ENCODE data around the gene DOK4. TPM values are rescaled to one million over a fixed set of nuclear protein-coding genes. Genes with fewer than 3 reads are reported as not detected.

Gene DOK4
- total and polyA plus RNA-seq, 5 experiments from 2014 or later: 1.8 to 4.8 (median 3.9) TPM

DNA sequence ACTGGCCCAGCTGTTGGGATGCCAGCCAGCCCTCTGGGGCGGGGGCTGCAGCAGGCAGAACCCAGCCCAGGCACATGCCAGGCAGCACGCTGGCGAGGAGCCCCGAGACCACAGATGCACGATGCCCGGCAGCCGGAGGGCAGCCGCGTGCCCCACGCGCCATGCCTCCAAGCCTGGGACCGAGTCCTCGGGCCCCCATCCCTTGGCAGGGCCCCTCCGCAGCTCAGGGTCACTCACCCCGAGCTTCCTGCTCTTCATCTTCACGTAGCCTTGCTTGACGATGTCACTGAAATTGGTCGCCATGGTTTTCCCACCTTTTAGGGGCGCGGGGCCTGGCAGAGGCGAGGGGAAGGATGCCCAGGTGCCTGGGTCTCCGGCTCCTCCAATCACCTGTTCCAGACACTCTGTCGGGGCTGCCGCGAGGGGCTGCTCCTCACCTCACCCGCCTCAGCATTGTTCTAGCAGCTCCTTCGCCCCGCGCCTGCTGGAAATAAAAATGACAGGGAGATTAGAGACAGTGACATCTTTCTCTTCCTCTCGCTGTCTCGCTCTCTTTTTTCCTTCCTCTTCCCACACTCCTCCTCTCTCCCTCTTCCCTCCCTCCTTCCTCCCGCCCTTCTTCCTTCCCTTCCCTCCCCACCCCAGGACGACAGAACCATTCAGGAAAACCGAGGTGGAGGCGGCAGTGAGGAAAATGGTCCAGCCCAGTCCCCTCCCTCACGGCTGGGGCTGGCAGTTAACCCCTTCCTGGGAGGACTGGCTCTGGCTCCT lies 6.9 kb downstream of the DOK4 start:
- Mint-ChIP-seq H3K36me3 (peaks cover 0 to 5% (median 0%) of the 10 kb centered on the region in 3 donors), H3K27me3 (peaks cover 0 to 2% (median 0%) of the 10 kb centered on the region in 5 donors), H3K4me3 (peak overlapping the region in 1 of 10 donors; percentile 23), H3K4me1 (peaks cover 12 to 23% (median 20%) of the 10 kb centered on the region in 4 donors), H3K27ac (peak overlapping the region in 2 of 10 donors; percentile 44 to 52), H3K9me3 (no peaks in the 10 kb centered on the region)
- DNase-seq (no peak), ATAC-seq (no peak)
- POLR2A ChIA-PET: interaction anchor here (2.2 kb wide), 1 partner anchor 17 kb away, joined by 6 read pairs; the partner anchor contains the start of gene POLR2C

DNA sequence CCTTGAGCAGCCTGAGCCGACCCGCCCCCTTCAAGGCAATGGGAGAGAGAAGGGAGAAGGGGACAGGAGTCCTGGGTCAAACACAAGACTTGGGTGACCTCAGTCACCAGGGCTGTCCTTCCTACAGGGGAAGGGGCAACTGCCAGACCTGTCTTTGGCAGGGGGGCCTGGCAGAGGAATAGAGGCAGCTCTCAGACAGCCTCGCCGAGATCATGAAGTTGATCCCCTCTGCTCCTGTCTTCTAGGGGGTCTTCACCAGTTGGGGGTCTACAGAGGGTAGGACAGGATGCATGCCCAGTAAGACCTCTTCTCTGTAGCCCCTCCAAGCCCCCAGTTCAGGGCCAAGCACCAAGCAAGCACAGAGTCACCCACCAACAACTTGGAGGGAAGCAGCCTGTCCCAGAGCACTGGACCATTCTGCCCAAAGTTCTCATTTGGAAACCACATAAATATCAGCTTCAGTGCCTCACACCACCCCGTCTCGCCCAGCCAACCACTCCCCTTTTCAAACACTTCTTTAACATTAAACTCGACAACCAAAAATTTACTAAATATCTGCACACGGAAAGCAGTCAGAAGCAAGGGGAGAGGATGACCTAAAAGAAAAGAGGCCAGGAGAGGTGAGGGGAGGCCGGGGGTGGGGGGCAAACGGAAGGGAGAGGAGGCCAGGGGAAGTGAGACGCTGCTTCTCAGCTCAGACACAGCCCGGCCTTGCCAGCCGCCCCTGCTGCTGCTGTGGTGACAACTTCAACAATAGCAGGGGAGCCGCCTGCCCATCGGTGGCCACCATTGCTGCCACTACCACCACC lies 7.7 kb downstream of the DOK4 start:
- peaks cover 12 to 21% (median 19%) of the 10 kb centered on the region in 4 donors for H3K4me1 Mint-ChIP-seq
- POLR2A ChIA-PET: interaction anchor here (2.2 kb wide), 1 partner anchor 16 kb away, joined by 6 read pairs; the partner anchor contains the start of gene POLR2C
- H3K27ac Mint-ChIP-seq: peak overlapping the region in 2 of 10 donors; percentile 18 to 60
- ATAC-seq (no peak), DNase-seq (no peak)
- peaks cover 0 to 5% (median 0%) of the 10 kb centered on the region in 3 donors for H3K36me3 Mint-ChIP-seq
- H3K4me3 Mint-ChIP-seq: peak overlapping the region in 2 of 10 donors; percentile 37 to 55
- H3K27me3 Mint-ChIP-seq: peaks cover 0 to 2% (median 0%) of the 10 kb centered on the region in 5 donors
- no peaks in the 10 kb centered on the region for H3K9me3 Mint-ChIP-seq

DNA sequence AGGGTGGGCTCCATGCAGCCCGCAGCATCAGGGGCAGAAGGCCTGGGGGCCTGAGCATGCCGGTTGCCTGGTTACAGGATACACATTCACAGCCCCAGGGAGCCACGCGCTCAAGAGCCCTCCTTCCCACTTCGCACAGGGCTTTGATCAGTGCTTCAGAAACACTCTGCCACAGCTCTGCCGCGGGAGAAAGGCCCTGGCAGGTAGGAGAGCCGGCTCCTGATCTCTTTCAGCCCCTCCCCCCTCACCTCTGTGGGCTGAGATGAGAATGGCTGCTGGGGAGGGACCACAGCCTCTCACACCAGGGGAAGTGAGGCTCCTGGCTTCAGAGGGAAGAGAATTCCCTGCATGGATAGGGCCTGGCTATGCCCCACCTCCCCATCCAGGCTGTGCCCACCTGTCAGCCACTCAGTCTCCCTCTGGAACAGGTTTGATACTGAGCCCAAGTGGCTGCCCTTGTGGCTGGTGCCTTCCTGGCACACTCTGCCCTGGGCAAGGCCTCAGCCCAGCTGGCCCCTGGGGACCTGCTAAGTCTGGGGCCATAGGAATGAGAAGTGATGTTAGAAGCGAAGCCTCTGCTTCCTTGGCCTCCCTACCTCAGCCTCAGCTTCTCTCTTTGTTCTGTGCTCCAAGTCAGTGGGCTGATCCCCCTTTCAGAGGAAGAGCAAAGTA lies 8.6 kb downstream of the DOK4 start:
- Mint-ChIP-seq H3K27me3 (peaks cover 0 to 2% (median 0%) of the 10 kb centered on the region in 5 donors), H3K4me1 (peaks cover 12 to 21% (median 19%) of the 10 kb centered on the region in 4 donors), H3K36me3 (peaks cover 0 to 5% (median 0%) of the 10 kb centered on the region in 3 donors), H3K27ac (peak overlapping the region in 1 of 10 donors; percentile 85), H3K9me3 (no peaks in the 10 kb centered on the region), H3K4me3 (no peak overlapping the region)
- no peak for DNase-seq
- POLR2A ChIA-PET: interaction anchor here (2.2 kb wide), 1 partner anchor 15 kb away, joined by 6 read pairs; the partner anchor contains the start of gene POLR2C
- no peak for ATAC-seq

DNA sequence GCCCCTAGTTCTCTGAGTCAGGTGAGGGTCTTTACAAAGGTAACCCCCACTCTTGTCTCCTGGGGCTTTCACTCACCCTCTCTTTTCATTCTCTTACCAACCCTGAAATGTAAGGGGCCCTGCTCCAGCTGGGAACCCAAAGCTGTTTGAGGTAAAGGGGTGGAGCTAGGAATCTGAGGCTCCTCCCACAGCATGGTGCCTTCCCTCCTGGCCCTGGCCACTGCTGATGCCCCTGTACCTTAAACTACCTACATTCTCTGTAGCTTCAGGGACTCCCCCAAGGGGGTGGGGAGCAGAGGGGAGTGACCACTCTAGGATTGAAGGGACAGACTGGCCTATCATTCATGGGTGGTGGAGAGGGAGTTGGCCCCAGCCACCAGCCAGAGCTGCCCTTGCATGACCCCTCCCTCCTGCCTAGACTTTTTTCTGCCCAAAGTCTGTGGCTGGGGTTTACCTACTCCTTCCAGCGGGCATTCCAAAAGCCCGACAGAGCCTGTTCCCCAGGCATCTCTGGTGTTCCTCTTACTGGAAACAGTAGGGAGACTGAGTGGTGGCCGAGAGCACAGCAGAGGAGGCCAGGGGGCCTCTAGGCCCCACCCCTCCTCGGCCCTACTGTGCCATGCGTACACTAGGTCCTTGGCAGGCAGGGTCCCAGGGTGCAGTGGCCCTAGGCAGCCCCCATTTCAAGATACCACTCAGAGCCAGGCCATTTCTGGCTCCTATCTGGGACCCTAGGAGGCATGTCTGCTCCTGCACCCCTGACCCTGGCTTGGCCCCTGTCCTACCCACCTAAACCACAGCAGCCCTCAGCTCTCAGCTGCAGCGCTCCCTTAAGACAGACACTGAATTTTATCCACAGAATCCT lies 9.5 kb downstream of the DOK4 start:
- no peak for DNase-seq
- peaks cover 0 to 10% (median 0%) of the 10 kb centered on the region in 3 donors for H3K36me3 Mint-ChIP-seq
- H3K4me1 Mint-ChIP-seq: peaks cover 14 to 23% (median 21%) of the 10 kb centered on the region in 4 donors
- H3K27me3 Mint-ChIP-seq: peaks cover 0 to 2% (median 0%) of the 10 kb centered on the region in 5 donors
- peak overlapping the region in 4 of 10 donors; percentile 66 to 85 (median 70) for H3K27ac Mint-ChIP-seq
- peak overlapping the region in 6 of 10 donors; percentile 36 to 71 (median 52) for H3K4me3 Mint-ChIP-seq
- H3K9me3 Mint-ChIP-seq: no peaks in the 10 kb centered on the region
- POLR2A ChIA-PET: interaction anchor here (2.2 kb wide), 1 partner anchor 15 kb away, joined by 6 read pairs; the partner anchor contains the start of gene POLR2C
- no peak for ATAC-seq

DNA sequence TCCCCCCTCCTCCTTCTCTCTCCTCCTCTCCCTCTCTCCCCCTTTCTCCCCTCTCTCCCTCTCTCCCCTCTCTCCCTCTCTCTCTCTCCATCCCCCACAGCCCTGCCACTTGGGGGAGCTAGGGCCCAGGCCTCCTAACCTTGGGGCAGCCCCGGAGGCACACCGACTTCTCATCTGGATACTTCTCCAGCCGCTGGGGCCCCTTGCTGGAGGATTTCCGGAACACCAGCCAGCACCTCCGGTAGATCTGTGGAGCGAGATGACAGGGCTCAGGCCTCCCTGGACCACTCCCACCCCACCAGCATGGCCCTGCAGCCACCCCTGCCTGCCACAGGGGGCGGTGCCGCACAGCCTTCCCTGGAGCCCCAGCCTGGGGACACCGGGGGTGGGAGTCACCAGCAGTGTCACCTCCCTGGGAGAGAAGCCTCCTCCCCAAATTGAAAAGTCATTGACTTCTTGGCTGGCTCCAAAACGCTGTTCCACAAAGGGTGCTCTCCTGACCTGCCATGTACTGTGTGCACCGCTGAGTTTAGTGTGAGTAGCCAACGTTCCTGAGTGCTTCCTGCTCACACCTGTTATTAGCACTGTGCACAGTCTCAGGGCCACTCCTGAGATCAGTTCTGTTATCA lies 10.5 kb downstream of the DOK4 start:
- Mint-ChIP-seq H3K27me3 (peaks cover 0 to 2% (median 0%) of the 10 kb centered on the region in 5 donors), H3K4me3 (peak overlapping the region in 7 of 10 donors; percentile 6 to 71 (median 36)), H3K27ac (peak overlapping the region in 7 of 10 donors; percentile 48 to 81 (median 56)), H3K9me3 (no peaks in the 10 kb centered on the region), H3K36me3 (peaks cover 0 to 18% (median 0%) of the 10 kb centered on the region in 3 donors), H3K4me1 (peaks cover 12 to 24% (median 21%) of the 10 kb centered on the region in 4 donors)
- peak; percentile 36 to 85 (median 69) for DNase-seq
- peak; percentile 95 to 98 for ATAC-seq
- POLR2A ChIA-PET: interaction anchor here (1.2 kb wide), 1 partner anchor 44 kb away, joined by 3 read pairs; no protein-coding TSS in a partner anchor

DNA sequence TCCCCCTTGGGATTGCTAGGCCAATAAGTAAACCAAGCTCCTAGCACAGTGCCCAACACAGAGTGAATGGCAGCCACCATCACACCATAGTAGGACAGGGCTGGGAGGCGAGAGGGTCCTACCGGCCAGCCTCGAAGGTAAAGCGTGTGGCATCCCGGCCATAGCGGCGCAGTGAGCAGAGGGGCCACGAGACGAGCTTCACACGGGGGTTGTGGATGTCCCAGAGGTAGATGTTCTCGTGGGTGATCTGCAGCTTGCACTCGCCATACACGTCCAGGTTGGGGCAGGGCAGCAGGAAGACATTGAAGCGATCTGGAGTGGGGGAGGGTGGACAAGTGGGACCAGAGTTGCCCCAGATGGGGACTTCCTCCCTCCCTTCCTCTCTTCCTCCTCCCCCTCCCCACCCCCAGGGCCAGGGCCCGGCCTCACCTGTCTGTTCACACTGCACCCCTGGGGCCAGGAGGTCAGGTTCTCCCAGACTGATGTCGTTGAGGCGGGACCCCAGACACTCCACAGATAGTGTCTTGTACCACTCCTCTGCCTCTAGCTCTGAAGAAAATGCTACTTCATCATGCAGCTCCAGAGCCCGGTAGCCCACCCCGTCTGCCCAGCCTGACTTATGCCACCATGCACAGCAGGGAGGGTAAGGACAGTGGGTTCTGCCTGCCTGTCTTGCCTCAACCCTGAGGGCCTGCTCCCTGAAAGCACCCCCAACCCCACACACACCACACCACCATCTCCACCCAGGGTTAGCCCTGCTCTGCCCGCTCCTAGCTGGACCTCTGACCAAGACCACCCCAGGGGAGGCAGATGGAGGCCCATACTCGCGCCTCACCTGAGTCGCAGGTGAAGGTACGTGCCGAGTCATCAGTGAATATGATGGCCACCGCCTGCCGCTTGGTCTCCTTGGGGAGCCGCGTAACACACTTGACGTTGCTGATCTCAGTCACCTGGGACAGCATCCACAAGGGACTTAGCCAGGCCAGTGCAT lies 11.3 kb downstream of the DOK4 start:
- POLR2A ChIA-PET: interaction anchor here (0.6 to 2.2 kb wide), 4 partner anchors 9 to 459 kb away, joined by 3 to 5 read pairs (median 4); no protein-coding TSS in a partner anchor
- H3K4me1 Mint-ChIP-seq: peaks cover 10 to 24% (median 21%) of the 10 kb centered on the region in 4 donors
- no peaks in the 10 kb centered on the region for H3K27me3 Mint-ChIP-seq
- H3K27ac Mint-ChIP-seq: peak overlapping the region in 6 of 10 donors; percentile 21 to 73 (median 47)
- DNase-seq (no peak), ATAC-seq (no peak)
- H3K4me3 Mint-ChIP-seq: peak overlapping the region in 1 of 10 donors; percentile 36
- H3K36me3 Mint-ChIP-seq: peaks cover 0 to 25% (median 0%) of the 10 kb centered on the region in 3 donors
- H3K9me3 Mint-ChIP-seq: no peaks in the 10 kb centered on the region

DNA sequence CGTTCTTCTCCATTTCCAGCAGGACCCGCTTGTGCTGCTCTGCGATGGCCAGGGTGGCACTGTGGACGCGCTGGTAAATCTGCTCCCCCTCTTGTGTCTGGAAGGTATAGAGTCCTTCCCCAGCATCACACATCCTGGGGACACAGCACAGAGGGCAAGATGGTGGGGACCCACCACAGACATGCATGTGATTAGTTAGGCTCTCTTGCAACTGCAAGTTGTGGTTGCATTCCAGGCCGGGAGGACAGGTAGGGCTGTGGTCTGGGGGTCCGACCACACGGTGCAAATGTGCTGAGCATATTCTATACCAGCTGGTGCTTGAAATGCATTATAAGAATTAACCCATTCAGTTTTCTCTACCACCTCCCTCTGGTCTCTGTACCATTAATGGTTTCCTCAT lies 12.4 kb downstream of the DOK4 start:
- H3K27ac Mint-ChIP-seq: peak overlapping the region in 3 of 10 donors; percentile 22 to 73 (median 24)
- peaks cover 8 to 19% (median 16%) of the 10 kb centered on the region in 4 donors for H3K4me1 Mint-ChIP-seq
- POLR2A ChIA-PET: interaction anchor here (1.2 to 2.2 kb wide), 3 partner anchors 9 to 12 kb away, joined by 4 to 7 read pairs (median 5); partner anchors contain the start of gene POLR2C

DNA sequence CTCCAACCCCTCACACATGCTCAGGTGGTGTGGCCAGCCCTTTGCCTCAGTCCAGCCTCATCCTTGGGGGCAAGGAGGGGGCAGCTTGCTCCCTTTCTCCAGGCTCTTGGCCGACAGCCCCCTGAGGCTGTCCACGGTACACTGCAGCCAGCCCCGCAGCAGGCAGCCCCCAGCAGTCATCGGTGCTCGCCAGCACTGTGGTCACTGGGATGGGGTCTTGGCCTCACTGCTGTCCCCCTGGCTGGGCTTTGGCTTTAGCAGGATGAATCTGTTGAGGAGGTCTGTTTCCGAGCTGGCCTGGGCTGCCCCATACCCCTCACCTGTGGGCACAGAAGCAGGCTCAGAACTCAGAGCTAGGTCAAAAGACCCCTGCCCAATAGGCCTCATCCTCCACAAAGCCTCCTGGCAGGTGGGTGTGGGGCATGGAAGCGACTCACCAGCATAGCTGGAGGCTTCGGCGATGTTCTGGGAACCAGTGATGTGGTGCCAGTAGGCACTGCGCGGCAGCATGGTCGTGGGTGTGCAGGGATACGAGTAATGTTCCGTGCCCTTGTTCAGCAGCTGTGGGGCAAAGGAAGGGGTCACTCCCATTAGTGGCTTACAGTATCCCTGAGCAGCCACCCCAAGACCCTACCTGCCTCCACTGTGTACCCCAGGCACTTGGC lies 13.0 kb downstream of the DOK4 start:
- peaks cover 0 to 36% (median 1%) of the 10 kb centered on the region in 3 donors for H3K36me3 Mint-ChIP-seq
- DNase-seq (no peak), ATAC-seq (no peak)
- H3K9me3 Mint-ChIP-seq: no peaks in the 10 kb centered on the region
- H3K4me1 Mint-ChIP-seq: peaks cover 8 to 19% (median 12%) of the 10 kb centered on the region in 4 donors
- no peaks in the 10 kb centered on the region for H3K27me3 Mint-ChIP-seq
- H3K4me3 Mint-ChIP-seq: no peak overlapping the region
- peak overlapping the region in 3 of 10 donors; percentile 49 to 65 (median 59) for H3K27ac Mint-ChIP-seq
- POLR2A ChIA-PET: interaction anchor here (1.7 to 2.2 kb wide), 2 partner anchors 9 to 11 kb away, joined by 4 to 7 read pairs; partner anchors contain the start of gene POLR2C

More for the DNA sequence above, 12.4 kb downstream of the DOK4 start:
- no peaks in the 10 kb centered on the region for H3K27me3 Mint-ChIP-seq
- peaks cover 0 to 33% (median 0%) of the 10 kb centered on the region in 3 donors for H3K36me3 Mint-ChIP-seq
- ATAC-seq: no peak
- no peak overlapping the region for H3K4me3 Mint-ChIP-seq
- H3K9me3 Mint-ChIP-seq: no peaks in the 10 kb centered on the region
- DNase-seq: no peak

DNA sequence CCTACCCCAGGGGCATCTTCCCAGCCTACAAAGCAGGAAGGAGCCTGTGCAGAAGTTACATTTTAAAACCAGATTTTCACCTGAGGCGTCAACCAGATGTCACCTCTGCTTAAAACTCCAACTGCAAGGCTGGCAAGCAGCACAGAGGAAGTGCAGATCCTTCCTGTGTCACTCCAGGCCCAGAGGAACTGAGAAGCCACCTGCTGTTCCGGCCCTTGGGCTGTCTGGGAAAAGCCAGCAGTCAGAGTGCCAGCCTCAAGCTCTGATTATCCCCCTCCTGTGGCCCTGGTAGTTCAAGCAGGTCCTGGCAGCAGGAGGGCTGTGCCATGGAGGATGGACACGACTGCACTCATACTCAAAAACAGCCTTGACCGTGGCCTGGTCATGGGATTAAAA lies 13.6 kb downstream of the DOK4 start:
- Mint-ChIP-seq H3K4me3 (no peak overlapping the region), H3K4me1 (peaks cover 8 to 19% (median 13%) of the 10 kb centered on the region in 4 donors), H3K27me3 (no peaks in the 10 kb centered on the region), H3K27ac (peak overlapping the region in 4 of 10 donors; percentile 7 to 65 (median 30)), H3K9me3 (no peaks in the 10 kb centered on the region), H3K36me3 (peaks cover 0 to 43% (median 3%) of the 10 kb centered on the region in 3 donors)
- ATAC-seq (no peak), DNase-seq (no peak)
- POLR2A ChIA-PET: interaction anchor here (1.7 kb wide), 1 partner anchor 10 kb away, joined by 7 read pairs; the partner anchor contains the start of gene POLR2C
